ENCODE results near the gene SPAAR.

Gene SPAAR

GRCh38 chr9:35951736-35952135 lies 42.4 kb downstream of the SPAAR start:
- no peak for DNase-seq

- no peak for DNase-seq
These were observed 43.4 kb downstream of the SPAAR start for GRCh38 chr9:35952526-35953191.

- peak in 1 of 2 experiments; percentile 44 for DNase-seq
These were observed 45.8 kb downstream of the SPAAR start for GRCh38 chr9:35954942-35955546.

- no peak for DNase-seq
These were observed 47.4 kb downstream of the SPAAR start for GRCh38 chr9:35956651-35957050.

GRCh38 chr9:35958104-35958837 lies 49.0 kb downstream of the SPAAR start, which contains the start of gene OR2S2:
Gene OR2S2 (minus strand): TSS chr9:35958154. CDS start chr9:35958098, 56 bp downstream.
- DNase-seq = no peak

GRCh38 chr9:35960039-35960655 lies 50.9 kb downstream of the SPAAR start:
- DNase-seq = no peak

Data from cerebellar nuclear complex (tissue), 1 donor.